HG03460 (cell line): ENCODE results near the gene DLD.
A peak's percentile ranks its signal among the peaks of the same experiment; 100 is the strongest.
"Not testable (repeated sequence)": the region's sequence is repeated elsewhere in the genome, so short reads cannot be mapped to it uniquely, and the experiment has no call there.

Experiments
- ATAC-seq: cut with Tn5 transposase; IDR thresholded peaks from one replicate; pipeline ENCODE4 v1.9.1; 2021; ENCODE audit not compliant: unreplicated experiment

The DLD gene, protein sequence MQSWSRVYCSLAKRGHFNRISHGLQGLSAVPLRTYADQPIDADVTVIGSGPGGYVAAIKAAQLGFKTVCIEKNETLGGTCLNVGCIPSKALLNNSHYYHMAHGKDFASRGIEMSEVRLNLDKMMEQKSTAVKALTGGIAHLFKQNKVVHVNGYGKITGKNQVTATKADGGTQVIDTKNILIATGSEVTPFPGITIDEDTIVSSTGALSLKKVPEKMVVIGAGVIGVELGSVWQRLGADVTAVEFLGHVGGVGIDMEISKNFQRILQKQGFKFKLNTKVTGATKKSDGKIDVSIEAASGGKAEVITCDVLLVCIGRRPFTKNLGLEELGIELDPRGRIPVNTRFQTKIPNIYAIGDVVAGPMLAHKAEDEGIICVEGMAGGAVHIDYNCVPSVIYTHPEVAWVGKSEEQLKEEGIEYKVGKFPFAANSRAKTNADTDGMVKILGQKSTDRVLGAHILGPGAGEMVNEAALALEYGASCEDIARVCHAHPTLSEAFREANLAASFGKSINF

GRCh38 chr7:107890962-107891635 lies at the start of gene DLD:
Gene DLD (plus strand): TSS chr7:107891183. CDS start chr7:107891251, 68 bp downstream.
- ATAC-seq: peak; percentile 99

DNA sequence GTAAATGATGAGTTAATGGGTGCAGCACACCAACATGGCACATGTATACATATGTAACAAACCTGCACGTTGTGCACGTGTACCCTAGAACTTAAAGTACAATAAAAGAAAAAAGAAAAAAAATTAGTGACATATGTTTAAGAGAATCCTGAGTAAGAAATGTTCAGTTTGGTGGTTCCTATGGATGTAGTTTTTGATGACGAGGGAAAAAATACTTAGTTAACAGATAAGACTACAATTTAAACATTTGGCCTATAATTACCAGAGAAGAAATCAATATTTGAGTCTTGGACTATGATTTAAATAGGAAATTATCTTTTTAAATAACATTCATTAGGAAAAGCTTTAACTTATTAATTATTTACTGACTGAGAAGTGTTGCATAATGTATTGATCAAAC lies 48.8 kb upstream of the DLD start:
- ATAC-seq: no peak

- ATAC-seq: no peak
Observed at GRCh38 chr7:107843184-107843583, 47.8 kb upstream of the DLD start.

DNA sequence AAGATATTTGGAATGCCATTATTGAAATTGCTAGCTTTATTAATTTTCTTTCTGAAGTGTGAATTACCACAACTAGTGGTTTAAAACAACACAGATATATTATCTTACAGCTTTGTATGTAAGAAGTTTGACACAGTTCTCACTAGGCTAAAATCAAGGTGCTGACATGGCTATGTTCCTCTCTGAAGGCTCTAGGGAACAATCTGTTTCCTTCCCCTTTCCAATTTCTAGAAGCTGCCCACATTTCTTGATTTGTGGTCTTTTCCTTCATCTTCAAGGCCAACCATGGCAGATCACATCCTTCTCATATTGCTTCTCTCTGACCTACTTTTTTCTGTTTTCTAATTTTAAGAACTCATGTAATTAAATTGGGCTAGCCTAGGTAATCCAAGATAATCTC lies 44.7 kb upstream of the DLD start:
- no peak for ATAC-seq

GRCh38 chr7:107847168-107847835 lies 43.7 kb upstream of the DLD start:
- no peak for ATAC-seq

GRCh38 chr7:107847836-107848175 lies 43.2 kb upstream of the DLD start:
- ATAC-seq: not testable (repeated sequence)

- ATAC-seq: not testable (repeated sequence)
Observed at GRCh38 chr7:107848211-107848610, 42.8 kb upstream of the DLD start.

DNA sequence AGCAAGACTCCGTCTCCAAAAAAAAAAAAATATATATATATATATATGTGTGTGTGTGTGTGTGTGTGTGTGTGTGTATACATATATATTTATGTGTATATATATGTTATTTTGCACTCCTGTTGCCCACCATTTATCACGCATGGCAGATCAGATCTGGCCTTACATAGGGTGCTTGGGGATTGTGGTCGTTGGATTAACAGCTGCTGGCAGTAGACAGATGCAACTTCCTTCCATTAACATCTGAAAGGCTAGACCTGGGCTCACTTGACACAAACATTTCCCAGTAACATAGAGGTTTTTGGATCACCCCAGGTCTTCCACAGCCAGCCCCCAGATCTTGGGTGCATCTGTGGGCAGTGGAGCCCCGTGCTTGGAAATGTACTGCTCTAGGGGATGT lies 40.8 kb upstream of the DLD start:
- ATAC-seq: no peak

DNA sequence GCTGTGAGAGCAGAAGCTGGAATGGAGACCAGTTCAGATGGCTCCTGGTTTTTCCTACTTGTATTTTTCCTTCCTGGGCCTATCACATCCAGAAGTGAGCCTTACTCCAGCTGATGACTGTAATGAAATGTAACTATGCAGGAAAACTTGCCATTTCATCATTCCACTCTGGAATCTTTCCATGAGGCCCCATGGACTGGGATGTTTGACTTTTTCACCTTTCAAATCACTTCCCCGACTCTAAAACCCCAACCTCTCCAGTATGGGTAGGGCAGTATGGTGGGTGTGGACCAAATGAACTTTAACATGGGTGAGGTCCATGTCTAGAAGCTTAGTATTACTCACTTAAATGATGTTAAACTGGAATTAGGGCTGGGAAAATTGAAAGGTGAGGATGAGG lies 40.3 kb upstream of the DLD start:
- no peak for ATAC-seq

DNA sequence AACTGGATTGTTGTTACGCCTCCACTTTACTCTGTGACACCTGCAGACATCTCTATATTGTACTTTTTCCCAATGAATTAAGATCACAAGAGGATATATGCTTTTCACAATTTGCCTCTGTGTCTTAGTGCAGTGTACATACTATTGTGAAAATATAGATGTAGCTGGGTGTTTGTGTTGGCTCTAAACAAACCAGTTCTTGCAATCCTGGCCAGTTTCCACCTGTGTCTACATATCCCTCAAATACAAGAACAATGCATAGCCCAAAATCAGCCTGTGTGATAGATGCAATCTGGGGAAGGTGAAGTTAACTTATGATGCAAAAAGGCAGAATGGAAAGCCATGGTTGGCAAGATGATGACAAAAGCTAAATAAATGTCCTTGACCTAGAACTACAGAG lies 36.5 kb upstream of the DLD start:
- ATAC-seq: no peak

DNA sequence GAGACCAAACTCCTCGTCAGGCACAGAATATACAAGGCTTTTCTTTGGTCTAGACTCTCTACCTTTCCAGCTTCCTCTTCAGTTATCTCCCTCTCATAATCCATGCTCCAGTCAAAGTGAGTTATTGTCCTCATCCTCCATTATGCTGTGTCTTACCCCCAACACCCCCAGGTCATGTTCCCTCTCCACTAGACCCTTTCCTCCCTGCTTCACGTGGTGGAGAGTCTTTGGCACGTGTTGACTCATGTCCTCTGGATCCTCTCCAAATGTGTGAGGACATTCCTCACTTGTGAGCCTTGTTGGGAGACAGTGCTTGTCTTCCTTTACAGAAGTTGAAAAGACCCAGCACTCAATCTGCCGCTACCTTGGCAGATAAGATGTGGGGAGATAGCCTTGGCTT lies 36.0 kb upstream of the DLD start:
- no peak for ATAC-seq

DNA sequence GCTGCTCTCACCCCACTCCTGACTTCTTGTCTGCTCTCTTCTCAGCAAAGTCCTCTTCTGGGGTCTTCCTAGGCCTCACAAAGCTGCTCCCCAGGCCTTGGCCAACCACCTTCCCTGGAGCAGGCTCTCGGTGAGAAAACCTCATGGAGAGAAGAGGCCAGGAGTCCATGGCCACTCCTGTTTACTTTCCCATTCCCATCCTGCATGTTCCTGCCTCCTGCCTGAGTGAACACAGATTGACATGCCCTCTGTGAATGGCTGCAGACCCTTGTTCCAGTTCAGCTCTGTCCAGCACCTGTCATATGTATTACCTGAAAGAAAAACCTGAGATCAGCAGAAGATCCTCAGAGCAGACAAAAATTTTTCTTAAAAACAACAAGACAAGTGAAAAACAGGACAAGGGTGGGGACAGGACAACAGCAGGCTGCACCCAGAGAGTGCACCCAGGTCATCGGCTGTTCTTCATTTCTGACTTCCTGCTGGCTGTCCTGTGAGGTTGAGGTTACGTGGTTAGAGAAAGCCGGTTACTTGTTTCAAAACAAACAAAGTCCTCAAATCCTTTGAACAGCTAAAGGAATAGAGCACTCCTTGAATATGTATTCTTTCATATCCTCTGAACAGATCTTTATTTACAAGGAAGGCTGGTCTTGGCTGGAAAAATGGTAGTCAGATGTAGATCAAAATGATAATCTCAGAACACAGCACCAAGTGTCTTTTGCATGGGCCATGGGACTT lies 34.0 kb upstream of the DLD start:
- no peak for ATAC-seq

GRCh38 chr7:107857541-107857912 lies 33.5 kb upstream of the DLD start:
- ATAC-seq: no peak

DNA sequence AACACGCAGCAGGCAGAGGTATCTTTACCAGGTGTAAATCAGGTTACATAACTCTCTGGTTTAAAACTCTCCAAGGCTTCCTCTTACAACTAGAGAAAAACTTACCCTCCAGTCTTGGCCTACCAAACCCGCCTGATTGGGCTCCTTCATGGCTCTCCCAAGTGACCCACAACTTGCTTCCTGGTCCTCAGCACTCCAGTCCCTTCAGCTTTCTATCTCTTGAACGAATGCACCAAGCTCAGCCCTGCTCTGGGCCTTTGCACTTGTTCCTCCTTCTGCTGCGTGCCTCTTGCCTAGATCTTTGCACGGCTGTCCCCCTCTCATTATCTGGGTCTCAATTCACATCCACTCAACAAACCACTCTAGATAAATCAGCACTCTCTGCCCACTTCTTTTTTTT lies 32.7 kb upstream of the DLD start:
- ATAC-seq: no peak

- ATAC-seq: no peak
Observed at GRCh38 chr7:107860279-107860961, 30.6 kb upstream of the DLD start.

GRCh38 chr7:107860981-107861652 lies 29.9 kb upstream of the DLD start:
- no peak for ATAC-seq

DNA sequence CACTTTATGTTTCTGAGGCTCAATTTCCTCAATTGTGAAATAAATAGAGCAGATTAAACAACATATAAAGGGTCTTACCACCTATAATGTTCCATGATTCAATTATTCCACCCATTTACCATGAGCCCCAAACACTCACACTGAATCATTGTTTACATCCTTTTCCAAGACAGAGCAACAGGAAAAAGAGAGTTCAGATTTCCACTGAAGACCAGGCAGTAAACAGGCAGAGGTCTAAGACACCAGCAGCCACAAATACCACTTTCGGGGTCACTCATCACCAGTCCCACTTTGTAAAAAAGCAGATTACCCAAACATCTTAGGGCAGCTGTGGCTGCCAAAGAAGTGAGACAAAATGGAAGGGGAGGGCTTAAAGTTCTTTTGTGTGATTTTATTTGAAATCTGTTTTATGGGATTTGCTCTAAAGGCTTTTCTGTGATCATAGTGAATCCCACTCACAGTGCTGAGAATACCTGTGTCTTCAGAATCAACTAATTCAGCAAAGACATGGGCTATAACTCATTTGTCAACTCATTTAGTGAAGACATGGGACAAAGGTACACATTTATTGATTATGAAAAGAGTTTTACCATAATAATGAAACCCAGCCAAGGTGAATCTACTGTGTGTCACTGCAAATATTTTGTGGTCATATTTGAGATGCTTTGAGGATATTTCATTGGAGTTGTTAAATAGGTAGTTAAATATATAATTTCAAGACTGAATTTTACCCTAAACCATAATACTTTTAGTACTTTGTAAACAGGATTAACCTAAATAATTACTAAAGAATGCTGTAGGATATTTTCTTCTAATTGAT lies 24.8 kb upstream of the DLD start:
- ATAC-seq: no peak

- ATAC-seq: no peak
Observed at GRCh38 chr7:107867858-107868466, 23.0 kb upstream of the DLD start.
